Activated CD4-positive, alpha-beta T cell treated with anti-CD3 and anti-CD28 coated beads, Interleukin-2, amount 10 ng/mL, durations not matched to agents 7 days and 5 days (primary cell): ENCODE measurements around the gene HLA-DRB5. TPM values are rescaled to one million over a fixed set of nuclear protein-coding genes. Genes with fewer than 3 reads are reported as not detected.
"Not testable (repeated sequence)": the region's sequence is repeated elsewhere in the genome, so short reads cannot be mapped to it uniquely, and the experiment has no call there.

Source experiments
- CTCF ChIA-PET: fragments of 350-600 bp; sonication (Branson Sonifier 250); formaldehyde crosslinking; loops from one replicate; lab custom pipeline; 2021; ENCODE audit warnings: antibody characterized with exemption; lab: Charles Lee
- POLR2A ChIA-PET: fragments of 350-600 bp; sonication (Branson Sonifier 250); formaldehyde crosslinking; loops from one replicate; lab custom pipeline; 2021; ENCODE audit warnings: antibody characterized with exemption; lab: Charles Lee
- DNase-seq: peaks from one replicate; pipeline ENCODE4 v3.0.0-alpha.2; 2020
- H3K27ac Mint-ChIP-seq: one replicate; pipeline ENCODE4 v1.8.0; 2021; ENCODE audit warnings: mild to moderate bottlenecking, moderate library complexity, mixed read lengths
- H3K27me3 Mint-ChIP-seq: one replicate; pipeline ENCODE4 v1.8.0; 2021; ENCODE audit warnings: mixed read lengths
- H3K36me3 Mint-ChIP-seq: one replicate; pipeline ENCODE4 v1.8.0; 2021; ENCODE audit warnings: low read depth, mixed read lengths
- H3K4me1 Mint-ChIP-seq: one replicate; pipeline ENCODE4 v1.8.0; 2021; ENCODE audit warnings: mixed read lengths
- H3K4me3 Mint-ChIP-seq: one replicate; pipeline ENCODE4 v1.8.0; 2021; ENCODE audit warnings: mild to moderate bottlenecking, moderate library complexity, mixed read lengths
- H3K9me3 Mint-ChIP-seq: one replicate; pipeline ENCODE4 v1.8.0; 2021; ENCODE audit warnings: mixed read lengths
- total RNA-seq, 2 experiments: library from RNA; stranded (reverse); gene quantifications; one replicate each; pipeline ENCODE4 v1.2.3, GENCODE V29; 2021

Gene HLA-DRB5
- total RNA-seq: 10 to 100 TPM; 27.9 to 29.2 TPM

- DNase-seq: peak; percentile 11
- no peaks in the 10 kb centered on the region for H3K9me3 Mint-ChIP-seq
- H3K27ac Mint-ChIP-seq: peak within 1 kb of the TSS; percentile 21
- POLR2A ChIA-PET: no interaction called here
- H3K27me3 Mint-ChIP-seq: peaks cover 20% of the 10 kb centered on the region
- H3K4me3 Mint-ChIP-seq: peak within 1 kb of the TSS; percentile 60
- CTCF ChIA-PET: no interaction called here
- no peaks in the 10 kb centered on the region for H3K36me3 Mint-ChIP-seq
- H3K4me1 Mint-ChIP-seq: no peaks in the 10 kb centered on the region
Observed at GRCh38 chr6:32529697-32530430, at the start of gene HLA-DRB5. TSS of gene HLA-DRB5 (minus strand) at chr6:32530287. CDS start at chr6:32530224, 63 bp downstream.

GRCh38 chr6:32578962-32579361, 48.9 kb upstream of the HLA-DRB5 start:
- no peak for DNase-seq
- ChIA-PET CTCF (interaction anchor here (0.9 kb wide), 1 partner anchor 95 kb away, joined by 3 read pairs; no protein-coding TSS in a partner anchor), POLR2A (no interaction called here)
- Mint-ChIP-seq H3K4me1 (peaks cover 22% of the 10 kb centered on the region), H3K27ac (no peak overlapping the region), H3K27me3 (peaks cover 7% of the 10 kb centered on the region), H3K4me3 (no peak overlapping the region), H3K36me3 (peaks cover 10% of the 10 kb centered on the region), H3K9me3 (no peaks in the 10 kb centered on the region)

- CTCF ChIA-PET, H3K27ac Mint-ChIP-seq, H3K27me3 Mint-ChIP-seq, DNase-seq, H3K9me3 Mint-ChIP-seq, POLR2A ChIA-PET, H3K4me3 Mint-ChIP-seq, H3K36me3 Mint-ChIP-seq: not testable (repeated sequence)
- H3K4me1 Mint-ChIP-seq: peaks cover 16% of the 10 kb centered on the region
Observed at GRCh38 chr6:32577493-32577892, 47.4 kb upstream of the HLA-DRB5 start.

- DNase-seq: no peak
- peaks cover 10% of the 10 kb centered on the region for H3K36me3 Mint-ChIP-seq
- H3K27ac Mint-ChIP-seq: no peak overlapping the region
- peaks cover 10% of the 10 kb centered on the region for H3K27me3 Mint-ChIP-seq
- ChIA-PET CTCF (no interaction called here), POLR2A (no interaction called here)
- H3K4me3 Mint-ChIP-seq: no peak overlapping the region
- no peaks in the 10 kb centered on the region for H3K9me3 Mint-ChIP-seq
- H3K4me1 Mint-ChIP-seq: peaks cover 16% of the 10 kb centered on the region
Observed at GRCh38 chr6:32576250-32576649, 46.2 kb upstream of the HLA-DRB5 start.

GRCh38 chr6:32570363-32570905, 40.3 kb upstream of the HLA-DRB5 start:
- Mint-ChIP-seq H3K27ac (no peak overlapping the region), H3K27me3 (peaks cover 17% of the 10 kb centered on the region), H3K9me3 (no peaks in the 10 kb centered on the region), H3K36me3 (no peaks in the 10 kb centered on the region), H3K4me3 (no peak overlapping the region), H3K4me1 (peaks cover 12% of the 10 kb centered on the region)
- ChIA-PET POLR2A (no interaction called here), CTCF (no interaction called here)
- DNase-seq: no peak

- no peaks in the 10 kb centered on the region for H3K9me3 Mint-ChIP-seq
- no peak for DNase-seq
- H3K36me3 Mint-ChIP-seq: no peaks in the 10 kb centered on the region
- peak overlapping the region; percentile 3 for H3K27ac Mint-ChIP-seq
- H3K4me1 Mint-ChIP-seq: peaks cover 12% of the 10 kb centered on the region
- ChIA-PET CTCF (no interaction called here), POLR2A (no interaction called here)
- H3K27me3 Mint-ChIP-seq: peaks cover 16% of the 10 kb centered on the region
- no peak overlapping the region for H3K4me3 Mint-ChIP-seq
Observed at GRCh38 chr6:32568561-32568960, 38.5 kb upstream of the HLA-DRB5 start.

- Mint-ChIP-seq H3K4me1 (peaks cover 12% of the 10 kb centered on the region), H3K9me3 (no peaks in the 10 kb centered on the region), H3K27ac (no peak overlapping the region), H3K36me3 (no peaks in the 10 kb centered on the region), H3K27me3 (peaks cover 20% of the 10 kb centered on the region), H3K4me3 (no peak overlapping the region)
- POLR2A ChIA-PET: no interaction called here
- CTCF ChIA-PET: no interaction called here
- DNase-seq: no peak
Observed at GRCh38 chr6:32566957-32567356, 36.9 kb upstream of the HLA-DRB5 start.

GRCh38 chr6:32565511-32565910, 35.4 kb upstream of the HLA-DRB5 start:
- POLR2A ChIA-PET: no interaction called here
- Mint-ChIP-seq H3K27me3 (peaks cover 16% of the 10 kb centered on the region), H3K27ac (no peak overlapping the region), H3K4me3 (no peak overlapping the region), H3K9me3 (no peaks in the 10 kb centered on the region), H3K4me1 (peaks cover 12% of the 10 kb centered on the region), H3K36me3 (no peaks in the 10 kb centered on the region)
- no peak for DNase-seq
- CTCF ChIA-PET: no interaction called here

- Mint-ChIP-seq H3K9me3 (no peaks in the 10 kb centered on the region), H3K4me3 (no peak overlapping the region), H3K36me3 (no peaks in the 10 kb centered on the region), H3K27ac (no peak overlapping the region), H3K4me1 (no peaks in the 10 kb centered on the region), H3K27me3 (peaks cover 12% of the 10 kb centered on the region)
- POLR2A ChIA-PET: no interaction called here
- CTCF ChIA-PET: no interaction called here
- DNase-seq: no peak
Observed at GRCh38 chr6:32562940-32563339, 32.9 kb upstream of the HLA-DRB5 start.

GRCh38 chr6:32559747-32560146, 29.7 kb upstream of the HLA-DRB5 start:
- CTCF ChIA-PET: no interaction called here
- Mint-ChIP-seq H3K4me1 (peaks cover 1% of the 10 kb centered on the region), H3K27ac (no peak overlapping the region), H3K9me3 (no peaks in the 10 kb centered on the region), H3K27me3 (peaks cover 12% of the 10 kb centered on the region), H3K36me3 (no peaks in the 10 kb centered on the region), H3K4me3 (no peak overlapping the region)
- POLR2A ChIA-PET: no interaction called here
- DNase-seq: no peak

GRCh38 chr6:32558426-32559057, 28.5 kb upstream of the HLA-DRB5 start:
- H3K36me3 Mint-ChIP-seq: no peaks in the 10 kb centered on the region
- no peak overlapping the region for H3K4me3 Mint-ChIP-seq
- DNase-seq: no peak
- peaks cover 1% of the 10 kb centered on the region for H3K4me1 Mint-ChIP-seq
- H3K27ac Mint-ChIP-seq: no peak overlapping the region
- no peaks in the 10 kb centered on the region for H3K9me3 Mint-ChIP-seq
- H3K27me3 Mint-ChIP-seq: peaks cover 11% of the 10 kb centered on the region
- POLR2A ChIA-PET: no interaction called here
- CTCF ChIA-PET: no interaction called here

GRCh38 chr6:32554116-32554965, 24.3 kb upstream of the HLA-DRB5 start:
- CTCF ChIA-PET: no interaction called here
- H3K27ac Mint-ChIP-seq: no peak overlapping the region
- no peaks in the 10 kb centered on the region for H3K9me3 Mint-ChIP-seq
- peaks cover 1% of the 10 kb centered on the region for H3K4me1 Mint-ChIP-seq
- H3K4me3 Mint-ChIP-seq: no peak overlapping the region
- H3K27me3 Mint-ChIP-seq: peaks cover 15% of the 10 kb centered on the region
- H3K36me3 Mint-ChIP-seq: no peaks in the 10 kb centered on the region
- POLR2A ChIA-PET: no interaction called here
- no peak for DNase-seq
